ENCODE results near the gene SPON2. TPM values are rescaled to one million over a fixed set of nuclear protein-coding genes. Genes with fewer than 3 reads are reported as not detected.

Gene SPON2
- total and polyA plus RNA-seq, 5 experiments from 2014 or later, result 8.5 to 45.9 (median 16.5) TPM

DNA sequence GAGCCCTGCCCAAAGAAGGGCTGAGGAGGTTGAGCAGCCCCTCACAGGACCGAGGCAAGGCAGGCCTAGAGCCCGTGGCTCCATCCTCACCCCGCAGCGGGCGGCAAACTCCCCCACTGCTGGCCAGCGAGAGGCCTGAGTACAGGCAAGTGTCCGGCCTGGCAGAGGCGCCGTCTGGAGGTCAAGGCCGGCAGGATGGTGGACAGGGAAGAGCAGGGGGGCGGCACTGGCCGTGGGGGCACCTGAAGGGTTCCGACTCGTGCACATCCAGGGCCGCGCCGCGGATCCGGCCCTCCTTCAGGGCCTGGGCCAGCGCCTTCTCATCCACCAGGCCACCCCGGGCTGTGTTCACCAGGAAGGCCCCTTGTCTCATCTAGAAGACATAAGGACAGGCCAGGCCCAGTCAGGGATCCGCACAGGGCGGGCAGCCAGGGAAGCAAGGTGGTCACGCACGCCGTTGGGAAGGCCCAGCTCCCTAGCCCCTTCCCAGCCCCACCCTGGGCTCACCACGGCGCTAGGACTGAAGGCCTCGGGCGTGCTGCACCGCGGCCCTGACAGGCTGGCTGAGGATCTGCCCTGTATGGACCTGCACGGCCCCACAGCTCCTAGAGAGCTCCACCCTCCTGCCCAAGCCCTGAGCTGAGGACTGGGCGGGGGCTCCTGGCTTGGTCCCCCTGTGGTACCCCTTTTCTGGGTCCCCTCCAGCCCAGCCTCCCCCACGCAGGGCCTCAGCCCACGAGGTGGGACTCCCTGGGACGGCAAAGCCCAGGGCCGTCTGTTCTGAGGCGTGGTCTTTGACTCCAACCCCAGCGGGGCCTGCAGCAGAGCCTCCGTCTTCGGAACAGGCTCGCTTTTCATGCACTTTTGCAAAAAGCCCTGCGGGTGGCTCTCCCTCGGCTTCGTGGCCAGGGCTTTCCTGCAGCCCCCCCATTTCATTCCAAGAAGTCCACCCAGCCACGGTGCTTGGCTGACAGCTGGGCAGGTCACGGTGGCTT, 42.0 kb upstream of the SPON2 start:
- DNase-seq, result no peak
- H3K9me3 Mint-ChIP-seq, result no peaks in the 10 kb centered on the region
- no peak overlapping the region for H3K27ac Mint-ChIP-seq
- POLR2A ChIA-PET, result interaction anchor here (1.1 to 4.2 kb wide), 2 partner anchors 12 to 92 kb away, joined by 3 to 14 read pairs; no protein-coding TSS in a partner anchor
- no peak for ATAC-seq
- H3K4me3 Mint-ChIP-seq, result no peak overlapping the region
- peaks cover 20 to 39% (median 34%) of the 10 kb centered on the region in 4 donors for H3K4me1 Mint-ChIP-seq
- H3K27me3 Mint-ChIP-seq, result no peaks in the 10 kb centered on the region
- peaks cover 0 to 26% (median 3%) of the 10 kb centered on the region in 3 donors for H3K36me3 Mint-ChIP-seq

DNA sequence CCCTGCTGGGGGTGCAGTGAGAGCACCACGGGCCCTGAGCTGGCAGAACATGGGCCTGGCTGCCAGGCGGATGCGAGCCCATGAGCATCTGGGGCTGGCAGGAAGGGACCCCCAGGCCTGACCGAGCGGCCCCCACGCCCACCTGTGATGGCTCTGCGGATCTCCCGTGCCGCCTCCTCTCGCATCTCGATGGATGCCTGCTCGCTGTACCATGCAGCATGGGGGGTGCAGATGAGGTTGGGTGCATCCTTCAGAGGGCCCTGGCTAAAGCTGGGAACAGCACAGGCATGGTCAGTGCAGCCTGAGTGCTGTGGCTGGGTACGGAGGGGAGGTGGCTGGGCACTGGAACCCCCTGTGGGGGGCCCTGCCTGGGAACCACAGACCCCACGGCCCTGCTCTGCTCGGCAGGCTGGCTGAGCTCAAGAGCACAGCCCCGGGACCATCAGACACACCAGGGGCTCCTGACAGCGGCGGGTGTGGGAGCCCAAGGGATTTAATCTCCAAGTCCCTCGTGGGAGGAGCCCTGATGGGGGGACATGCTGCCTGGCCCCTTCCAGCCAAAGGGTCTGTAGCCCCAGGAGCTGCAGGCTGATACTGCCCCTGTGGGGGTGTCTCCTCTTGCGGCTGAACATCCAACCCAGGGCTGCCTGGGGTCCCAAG, 41.1 kb upstream of the SPON2 start:
- Mint-ChIP-seq H3K27ac (no peak overlapping the region), H3K36me3 (peaks cover 0 to 22% (median under 1%) of the 10 kb centered on the region in 3 donors), H3K4me1 (peaks cover 17 to 36% (median 30%) of the 10 kb centered on the region in 4 donors), H3K4me3 (no peak overlapping the region), H3K9me3 (no peaks in the 10 kb centered on the region), H3K27me3 (no peaks in the 10 kb centered on the region)
- POLR2A ChIA-PET, result interaction anchor here (4.2 kb wide), 1 partner anchor 11 kb away, joined by 14 read pairs; no protein-coding TSS in a partner anchor
- DNase-seq (no peak), ATAC-seq (no peak)

- peaks cover 16 to 31% (median 25%) of the 10 kb centered on the region in 4 donors for H3K4me1 Mint-ChIP-seq
- H3K27me3 Mint-ChIP-seq, result no peaks in the 10 kb centered on the region
- peak in 1 of 10 donors; percentile 57 for DNase-seq
- H3K4me3 Mint-ChIP-seq, result no peak overlapping the region
- peak overlapping the region in 1 of 10 donors; percentile 28 for H3K27ac Mint-ChIP-seq
- ATAC-seq, result no peak
- peaks cover 0 to 20% (median 0%) of the 10 kb centered on the region in 3 donors for H3K36me3 Mint-ChIP-seq
- no peaks in the 10 kb centered on the region for H3K9me3 Mint-ChIP-seq
- POLR2A ChIA-PET, result interaction anchor here (1.4 to 4.2 kb wide), 2 partner anchors 10 to 22 kb away, joined by 3 to 14 read pairs; no protein-coding TSS in a partner anchor
Measured at GRCh38 chr4:1212546-1213335, 40.4 kb upstream of the SPON2 start.

GRCh38 chr4:1211891-1212545, 39.6 kb upstream of the SPON2 start:
- Mint-ChIP-seq H3K4me3 (no peak overlapping the region), H3K36me3 (peaks cover 0 to 16% (median 0%) of the 10 kb centered on the region in 3 donors), H3K4me1 (peaks cover 10 to 24% (median 18%) of the 10 kb centered on the region in 4 donors), H3K9me3 (no peaks in the 10 kb centered on the region), H3K27ac (peak overlapping the region in 2 of 10 donors; percentile 57 to 70), H3K27me3 (no peaks in the 10 kb centered on the region)
- DNase-seq (peak in 1 of 10 donors; percentile 26), ATAC-seq (no peak)
- POLR2A ChIA-PET, result interaction anchor here (0.7 to 4.2 kb wide), 5 partner anchors 9 to 581 kb away, joined by 3 to 14 read pairs (median 5); no protein-coding TSS in a partner anchor

GRCh38 chr4:1211371-1211770, 39.0 kb upstream of the SPON2 start:
- Mint-ChIP-seq H3K9me3 (no peaks in the 10 kb centered on the region), H3K36me3 (peaks cover 0 to 10% (median 0%) of the 10 kb centered on the region in 3 donors), H3K4me3 (no peak overlapping the region), H3K27ac (peak overlapping the region in 2 of 10 donors; percentile 20 to 41), H3K27me3 (no peaks in the 10 kb centered on the region), H3K4me1 (peaks cover 6 to 17% (median 13%) of the 10 kb centered on the region in 4 donors)
- no peak for ATAC-seq
- no peak for DNase-seq
- POLR2A ChIA-PET, result interaction anchor here (0.7 to 4.2 kb wide), 5 partner anchors 8 to 581 kb away, joined by 3 to 14 read pairs (median 5); no protein-coding TSS in a partner anchor

DNA sequence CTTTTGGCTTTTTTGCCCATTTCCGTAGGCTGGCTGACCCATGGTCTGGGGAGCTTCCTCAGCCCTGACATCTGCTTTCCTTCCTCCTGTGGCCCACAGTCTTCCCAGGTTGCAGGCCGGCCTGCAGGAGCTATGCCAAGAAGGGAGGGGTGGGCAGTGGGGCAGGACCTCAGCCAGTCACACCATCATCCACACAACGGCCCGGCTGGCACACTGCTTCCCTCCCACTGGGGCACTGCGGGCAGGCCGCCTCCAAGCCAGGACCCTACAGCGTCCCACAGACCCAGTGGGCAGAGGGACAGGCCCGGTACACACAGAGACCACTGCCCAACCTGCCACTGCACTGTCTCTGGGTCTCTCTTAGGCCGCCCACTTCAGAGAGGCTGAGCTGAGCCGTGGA, 38.6 kb upstream of the SPON2 start:
- Mint-ChIP-seq H3K27ac (peak overlapping the region in 1 of 10 donors; percentile 20), H3K4me3 (no peak overlapping the region), H3K9me3 (no peaks in the 10 kb centered on the region), H3K4me1 (peaks cover 6 to 13% (median 10%) of the 10 kb centered on the region in 4 donors), H3K27me3 (no peaks in the 10 kb centered on the region), H3K36me3 (peaks cover 0 to 10% (median 0%) of the 10 kb centered on the region in 3 donors)
- POLR2A ChIA-PET, result interaction anchor here (0.7 to 4.2 kb wide), 4 partner anchors 8 to 582 kb away, joined by 3 to 14 read pairs (median 6); no protein-coding TSS in a partner anchor
- ATAC-seq (no peak), DNase-seq (no peak)

DNA sequence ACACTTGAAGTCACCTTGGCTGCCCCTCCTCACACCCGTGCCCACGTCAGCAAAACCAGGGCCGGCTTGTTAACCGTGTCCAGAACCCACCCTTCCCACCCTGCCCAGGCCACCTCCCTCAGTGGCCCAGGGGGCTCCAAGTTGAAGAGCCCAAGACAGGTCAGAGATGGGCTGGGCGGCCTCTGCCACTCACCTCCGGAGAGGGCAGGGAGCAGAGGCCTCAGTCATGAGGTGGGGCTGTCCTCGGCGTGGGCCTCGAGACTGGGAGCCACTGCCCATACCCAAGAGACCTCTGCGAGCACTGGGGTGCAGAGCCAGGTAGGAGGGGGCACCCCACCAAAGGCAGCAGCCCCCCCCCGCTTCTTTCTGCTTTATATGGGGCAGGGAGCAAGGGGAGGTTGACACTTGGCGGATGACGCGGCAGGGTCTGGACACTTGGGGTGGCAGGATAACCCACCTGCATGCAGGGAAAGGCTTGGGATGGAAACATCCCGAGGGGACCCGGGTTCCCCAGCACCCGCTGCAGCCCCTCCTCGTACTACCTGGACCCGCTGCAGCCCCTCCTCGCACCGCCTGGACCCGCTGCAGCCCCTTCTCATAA, 38.0 kb upstream of the SPON2 start:
- Mint-ChIP-seq H3K4me3 (no peak overlapping the region), H3K4me1 (peaks cover 6 to 9% (median 7%) of the 10 kb centered on the region in 4 donors), H3K27me3 (no peaks in the 10 kb centered on the region), H3K27ac (no peak overlapping the region), H3K36me3 (peaks cover 0 to 10% (median 0%) of the 10 kb centered on the region in 3 donors), H3K9me3 (no peaks in the 10 kb centered on the region)
- ATAC-seq (no peak), DNase-seq (peak in 1 of 10 donors; percentile 57)
- POLR2A ChIA-PET, result interaction anchor here (4.2 kb wide), 1 partner anchor 7 kb away, joined by 14 read pairs; no protein-coding TSS in a partner anchor

DNA sequence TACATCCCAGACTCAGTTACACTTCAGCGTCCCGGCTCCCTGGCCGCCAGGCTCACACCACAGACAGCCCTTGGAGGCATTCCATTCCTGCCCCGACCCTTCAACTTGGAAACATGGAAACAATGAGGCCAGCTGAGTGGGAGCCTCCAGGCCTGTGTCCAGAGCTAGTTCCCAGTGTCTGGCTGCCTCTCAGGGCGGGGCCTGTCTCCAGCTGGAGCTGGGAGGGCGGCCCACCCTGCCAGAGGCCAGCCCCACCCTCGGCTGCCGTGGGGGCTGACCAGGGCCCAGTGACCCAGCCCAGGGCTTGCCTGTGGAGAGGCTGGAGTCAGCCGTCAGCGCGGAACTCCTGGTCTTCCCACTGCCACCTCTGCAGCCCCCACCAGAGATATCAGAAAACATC, 37.4 kb upstream of the SPON2 start:
- no peaks in the 10 kb centered on the region for H3K27me3 Mint-ChIP-seq
- no peak overlapping the region for H3K27ac Mint-ChIP-seq

DNA sequence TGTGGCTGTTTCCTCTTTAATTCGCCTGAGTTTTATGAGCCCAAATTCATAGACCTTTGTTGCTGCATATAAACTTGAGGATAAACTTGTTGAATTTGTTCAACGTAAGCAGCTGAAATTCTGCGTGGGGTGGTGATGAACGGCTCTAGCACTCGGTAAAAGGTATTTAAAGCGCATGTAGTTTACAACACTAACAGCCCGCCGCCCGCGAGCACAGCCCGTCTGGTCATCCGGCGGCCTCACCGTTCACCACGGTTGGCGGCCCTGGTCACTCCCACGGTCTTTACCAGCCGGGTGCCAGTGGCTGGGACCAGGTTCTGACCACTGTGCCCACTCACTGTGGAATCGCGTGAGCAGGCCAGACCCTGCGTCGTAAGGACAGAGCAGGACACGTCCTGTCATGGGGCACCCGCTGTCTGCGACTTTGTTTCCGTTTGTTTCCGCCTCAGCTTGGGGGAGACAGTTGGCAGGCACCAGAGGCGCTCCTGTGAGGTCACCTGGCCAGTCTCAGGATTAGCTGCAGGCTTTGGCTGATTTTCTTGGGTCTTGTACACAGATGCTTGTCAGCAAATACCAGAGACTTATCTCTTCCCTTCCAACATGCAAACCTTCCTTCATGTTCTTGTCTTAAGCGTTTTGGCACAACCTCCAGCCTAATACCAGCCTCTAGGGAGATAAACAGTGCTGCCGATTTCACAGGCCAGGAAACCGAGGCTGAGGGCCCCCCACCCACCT, 36.8 kb upstream of the SPON2 start:
- no peaks in the 10 kb centered on the region for H3K9me3 Mint-ChIP-seq
- DNase-seq (peak in 1 of 10 donors; percentile 62), ATAC-seq (no peak)
- peak overlapping the region in 2 of 10 donors; percentile 46 to 55 for H3K4me3 Mint-ChIP-seq
- H3K36me3 Mint-ChIP-seq, result peaks cover 0 to 10% (median 0%) of the 10 kb centered on the region in 3 donors
- POLR2A ChIA-PET, result interaction anchor here (0.5 kb wide), 1 partner anchor 113 kb away, joined by 4 read pairs; no protein-coding TSS in a partner anchor
- H3K4me1 Mint-ChIP-seq, result peaks cover 7 to 16% (median 9%) of the 10 kb centered on the region in 4 donors
- peak overlapping the region in 7 of 10 donors; percentile 17 to 63 (median 58) for H3K27ac Mint-ChIP-seq
- no peaks in the 10 kb centered on the region for H3K27me3 Mint-ChIP-seq

More for the DNA sequence above, 37.4 kb upstream of the SPON2 start:
- H3K4me3 Mint-ChIP-seq, result no peak overlapping the region
- POLR2A ChIA-PET, result interaction anchor here (0.5 kb wide), 1 partner anchor 113 kb away, joined by 4 read pairs; no protein-coding TSS in a partner anchor
- no peaks in the 10 kb centered on the region for H3K9me3 Mint-ChIP-seq
- peaks cover 4 to 9% (median 7%) of the 10 kb centered on the region in 4 donors for H3K4me1 Mint-ChIP-seq
- H3K36me3 Mint-ChIP-seq, result peaks cover 0 to 10% (median 0%) of the 10 kb centered on the region in 3 donors
- ATAC-seq (no peak), DNase-seq (peak in 1 of 10 donors; percentile 30)

DNA sequence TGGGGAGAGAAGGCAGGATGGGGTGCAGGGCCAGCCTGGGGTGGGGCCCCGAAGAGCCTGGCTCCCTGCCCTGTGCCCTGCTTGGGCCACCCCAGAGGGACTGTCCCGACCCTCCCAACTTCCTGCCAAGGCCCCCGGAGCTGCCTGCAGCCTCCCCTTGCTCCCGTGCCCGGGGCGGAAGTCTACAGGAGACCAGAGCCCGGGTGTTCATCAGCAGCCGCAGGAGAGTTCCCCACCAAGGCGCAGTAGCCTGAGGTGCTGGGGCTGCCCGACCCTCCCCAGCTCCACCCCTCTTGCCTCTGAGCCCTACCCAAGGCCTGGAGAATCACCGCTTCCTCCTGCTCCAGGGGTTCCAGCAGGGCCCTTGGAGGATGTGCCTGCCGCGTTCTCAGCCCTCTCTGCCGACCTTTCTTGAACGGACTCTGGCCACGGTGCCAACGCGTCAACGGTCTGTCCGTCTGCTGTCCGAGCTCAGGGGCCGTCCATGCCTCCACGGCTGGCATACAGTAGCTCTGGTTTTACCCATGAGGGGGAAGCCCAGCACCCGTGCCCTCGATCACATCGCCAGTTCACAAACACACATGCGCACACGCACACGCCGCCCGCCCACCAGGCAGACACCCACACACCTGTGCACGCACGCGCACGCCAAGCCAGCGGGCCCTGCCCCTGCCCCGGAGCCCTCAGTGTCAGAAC, 36.0 kb upstream of the SPON2 start:
- POLR2A ChIA-PET, result interaction anchor here (0.6 kb wide), 1 partner anchor 9 kb away, joined by 3 read pairs; no protein-coding TSS in a partner anchor
- no peaks in the 10 kb centered on the region for H3K27me3 Mint-ChIP-seq
- H3K27ac Mint-ChIP-seq, result peak overlapping the region in 6 of 10 donors; percentile 47 to 83 (median 58)
- peak; percentile 33 to 50 for ATAC-seq
- peak overlapping the region in 7 of 10 donors; percentile 4 to 55 (median 46) for H3K4me3 Mint-ChIP-seq
- H3K36me3 Mint-ChIP-seq, result peaks cover 0 to 9% (median 0%) of the 10 kb centered on the region in 3 donors
- no peaks in the 10 kb centered on the region for H3K9me3 Mint-ChIP-seq
- DNase-seq, result peak in 1 of 10 donors; percentile 63
- H3K4me1 Mint-ChIP-seq, result peaks cover 7 to 23% (median 12%) of the 10 kb centered on the region in 4 donors

Measured in naive thymus-derived CD8-positive, alpha-beta T cell (primary cell).